ENCODE measurements around the gene GTF3C5.
"Not testable (repeated sequence)": the region's sequence is repeated elsewhere in the genome, so short reads cannot be mapped to it uniquely, and the experiment has no call there.

Gene GTF3C5

DNA sequence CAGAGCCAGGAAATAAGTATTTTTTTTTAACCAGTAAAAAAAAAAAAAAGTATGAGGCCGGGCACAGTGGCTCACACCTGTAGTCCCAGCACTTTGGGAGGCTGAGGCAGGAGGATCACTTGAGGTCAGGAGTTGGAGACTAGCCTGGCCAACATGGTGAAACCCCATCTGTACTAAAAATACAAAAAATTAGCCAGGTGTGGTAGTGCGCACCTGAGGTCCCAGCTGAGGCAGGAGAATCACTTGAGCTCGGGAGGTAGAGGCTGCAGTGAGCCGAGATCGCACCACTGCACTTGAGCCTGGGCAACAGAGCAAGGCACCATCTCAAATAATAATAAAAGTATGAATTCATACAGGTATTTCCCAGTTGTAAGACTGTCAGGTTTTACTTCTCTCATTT is 41.4 kb downstream of the GTF3C5 start:
- not testable (repeated sequence) for DNase-seq

DNA sequence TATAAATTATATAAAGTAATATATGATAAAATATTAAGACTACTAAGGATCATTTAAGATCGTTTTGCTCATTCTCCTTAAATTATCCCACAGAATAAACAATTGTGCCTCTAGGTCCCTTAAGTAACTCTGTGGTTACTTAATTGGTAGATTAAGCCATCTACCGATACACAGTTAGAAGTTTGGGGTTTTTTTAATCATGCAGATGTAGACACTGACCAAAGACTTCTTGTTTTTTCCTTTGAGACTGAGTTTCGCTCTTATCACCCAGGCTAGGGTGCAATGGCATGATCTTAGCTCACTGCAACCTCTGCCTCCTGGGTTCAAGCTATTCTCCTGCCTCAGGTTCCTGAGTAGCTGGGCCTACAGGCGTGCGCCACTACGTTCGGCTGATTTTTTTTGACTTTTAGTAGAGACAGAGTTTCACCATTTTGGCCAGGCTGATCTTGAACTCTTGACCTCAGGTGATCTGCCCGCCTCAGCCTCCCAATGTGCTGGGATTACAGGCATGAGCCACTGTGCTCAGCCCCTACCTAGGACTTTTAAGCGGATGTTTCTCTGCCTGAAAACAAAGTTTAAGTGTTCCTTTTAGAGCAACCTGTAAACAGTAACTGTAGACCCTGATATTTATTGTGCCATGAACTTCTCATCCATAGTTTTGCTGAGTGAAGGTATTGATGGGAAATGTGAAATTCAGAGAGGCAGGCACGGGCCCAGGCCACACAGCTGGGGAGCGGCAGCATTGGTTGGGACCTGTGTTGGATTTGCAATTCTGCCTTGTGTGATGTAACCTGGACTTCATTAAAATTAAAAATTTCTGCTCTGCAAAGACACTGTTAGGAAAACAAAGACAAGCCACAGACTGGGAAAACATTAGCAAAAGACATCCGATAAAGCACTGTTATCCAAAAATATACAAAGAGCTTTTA is 42.6 kb downstream of the GTF3C5 start:
- no peak for DNase-seq

DNA sequence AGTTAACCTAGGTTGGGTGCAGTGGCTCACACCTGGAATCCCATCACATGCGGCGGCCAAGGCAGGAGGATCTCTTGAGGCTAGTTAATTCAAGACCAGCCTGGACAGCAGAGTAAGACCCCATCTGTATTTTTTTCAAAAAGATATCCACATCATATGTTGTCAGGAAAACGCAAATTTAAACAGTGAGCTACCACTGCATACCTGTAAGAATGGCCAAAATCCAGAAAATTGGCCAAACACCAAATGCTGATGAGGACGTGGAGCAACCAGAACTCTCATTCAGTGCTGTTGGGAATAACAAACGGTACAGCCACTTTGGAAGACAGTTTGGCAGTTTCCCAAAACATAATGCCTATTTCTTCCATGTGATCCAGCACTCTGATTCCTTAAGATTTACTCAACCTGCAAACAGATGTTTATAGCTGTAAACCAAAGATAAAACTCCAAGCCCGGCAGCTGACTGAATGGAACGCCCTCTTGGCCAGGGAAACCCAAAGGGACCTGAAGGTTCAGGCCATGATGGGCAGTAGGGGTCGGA is 43.4 kb downstream of the GTF3C5 start:
- DNase-seq, result no peak

GRCh38 chr9:133075925-133076630 is 45.3 kb downstream of the GTF3C5 start:
- no peak for DNase-seq

- no peak for DNase-seq
Observed at GRCh38 chr9:133076691-133077090, 45.9 kb downstream of the GTF3C5 start.

- no peak for DNase-seq
Observed at GRCh38 chr9:133078486-133078885, 47.7 kb downstream of the GTF3C5 start.

GRCh38 chr9:133080161-133080560 is 49.4 kb downstream of the GTF3C5 start:
- DNase-seq, result no peak

- not testable (repeated sequence) for DNase-seq
Observed at GRCh38 chr9:133080786-133081779, 50.3 kb downstream of the GTF3C5 start.

GRCh38 chr9:133081957-133082644 is 51.3 kb downstream of the GTF3C5 start:
- not testable (repeated sequence) for DNase-seq

DNA sequence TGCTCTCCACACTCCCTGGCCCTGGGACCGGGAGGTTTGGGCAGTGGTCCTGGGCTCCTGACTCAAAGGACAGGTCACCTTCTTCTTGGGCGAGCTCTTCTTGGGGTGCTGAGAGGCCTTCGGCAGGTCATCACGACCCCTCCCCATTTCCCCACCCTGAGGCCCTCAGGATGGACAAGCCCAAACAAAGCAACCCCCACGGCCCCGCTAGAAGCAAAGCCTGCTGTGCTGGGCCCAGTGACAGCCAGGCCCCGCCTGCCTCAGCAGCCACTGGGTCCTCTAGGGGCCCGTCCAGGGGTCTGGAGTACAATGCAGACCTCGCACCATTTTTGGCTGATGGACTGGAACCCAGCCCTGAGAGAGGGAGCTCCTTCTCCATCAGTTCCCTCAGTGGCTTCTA is 52.9 kb downstream of the GTF3C5 start:
- DNase-seq, result not testable (repeated sequence)

DNA sequence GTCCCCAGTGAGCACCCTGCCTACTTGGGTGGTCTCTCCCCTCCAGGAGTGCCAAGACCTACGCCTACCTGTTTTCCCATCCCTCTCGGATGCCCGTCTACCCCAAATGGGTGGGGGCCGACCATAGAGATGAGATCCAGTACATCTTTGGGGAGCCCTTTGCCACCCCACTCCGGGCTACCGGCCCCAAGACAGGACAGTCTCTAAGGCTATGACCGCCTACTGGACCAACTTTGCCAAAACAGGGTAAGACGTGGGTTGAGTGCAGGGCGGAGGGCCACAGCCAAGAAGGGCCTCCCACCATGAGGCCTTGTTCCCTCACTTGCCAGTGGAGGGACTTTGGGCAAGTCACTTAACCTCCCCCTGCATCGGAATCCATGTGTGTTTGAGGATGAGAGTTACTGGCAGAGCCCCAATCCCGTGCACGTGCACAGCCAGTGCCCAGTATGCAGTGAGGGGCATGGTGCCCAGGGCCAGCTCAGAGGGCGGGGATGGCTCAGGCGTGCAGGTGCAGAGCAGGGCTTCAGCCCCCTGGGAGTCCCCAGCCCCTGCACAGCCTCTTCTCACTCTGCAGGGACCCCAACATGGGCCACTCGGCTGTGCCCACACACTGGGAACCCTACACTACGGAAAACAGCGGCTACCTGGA is 55.5 kb downstream of the GTF3C5 start:
- DNase-seq, result not testable (repeated sequence)

GRCh38 chr9:133086894-133087293 is 56.1 kb downstream of the GTF3C5 start:
- DNase-seq, result no peak

GRCh38 chr9:133087429-133088145 is 56.8 kb downstream of the GTF3C5 start:
- no peak for DNase-seq

DNA sequence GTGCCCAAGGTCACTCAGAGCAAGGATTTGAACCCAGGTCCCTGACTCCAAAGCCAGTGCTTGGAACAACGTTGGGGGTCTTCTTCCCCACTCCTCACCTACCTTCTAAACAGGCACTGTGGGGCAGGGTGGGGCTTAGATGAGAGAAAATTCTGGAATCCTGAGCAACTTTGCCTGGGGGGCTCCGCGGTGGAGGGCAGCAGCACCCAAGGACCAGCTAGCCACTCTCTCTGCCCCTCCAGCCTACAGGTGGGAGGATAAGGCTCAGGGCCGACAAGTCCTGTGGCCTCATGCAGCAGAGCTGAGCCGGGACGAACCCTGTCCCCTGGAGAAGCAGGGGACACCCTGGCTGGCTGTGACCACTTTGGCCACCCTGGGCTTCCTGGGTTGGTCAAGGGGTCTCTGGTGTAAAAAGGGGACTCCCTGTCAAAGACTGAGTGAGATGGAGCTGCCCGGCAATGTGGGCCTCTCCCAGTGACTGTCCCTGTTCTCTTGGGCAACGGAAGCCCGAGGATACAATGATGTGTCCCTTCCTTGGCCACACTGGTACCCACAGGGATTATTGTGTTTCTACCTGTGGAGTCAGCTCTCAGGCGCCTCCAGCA is 57.5 kb downstream of the GTF3C5 start:
- no peak for DNase-seq

DNA sequence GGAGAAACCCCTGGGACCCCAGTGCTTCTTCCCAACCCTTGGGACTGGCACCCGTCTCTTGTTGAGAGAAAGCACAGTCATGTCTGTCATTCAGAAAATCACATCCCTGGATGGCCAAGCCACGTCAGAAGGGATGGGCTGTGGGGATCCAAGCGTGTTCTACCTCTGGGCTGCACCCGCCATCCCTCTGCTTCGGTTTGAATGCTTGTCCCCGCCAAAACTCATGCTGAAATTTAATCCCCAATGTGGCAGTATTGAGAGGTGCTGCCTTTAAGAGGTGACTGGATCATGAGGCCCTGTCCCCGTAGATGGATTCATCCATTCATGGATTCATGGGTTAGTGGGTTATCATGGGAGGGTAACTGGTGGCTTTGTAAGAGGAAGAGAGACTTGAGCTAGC is 58.0 kb downstream of the GTF3C5 start:
- DNase-seq, result no peak

DNA sequence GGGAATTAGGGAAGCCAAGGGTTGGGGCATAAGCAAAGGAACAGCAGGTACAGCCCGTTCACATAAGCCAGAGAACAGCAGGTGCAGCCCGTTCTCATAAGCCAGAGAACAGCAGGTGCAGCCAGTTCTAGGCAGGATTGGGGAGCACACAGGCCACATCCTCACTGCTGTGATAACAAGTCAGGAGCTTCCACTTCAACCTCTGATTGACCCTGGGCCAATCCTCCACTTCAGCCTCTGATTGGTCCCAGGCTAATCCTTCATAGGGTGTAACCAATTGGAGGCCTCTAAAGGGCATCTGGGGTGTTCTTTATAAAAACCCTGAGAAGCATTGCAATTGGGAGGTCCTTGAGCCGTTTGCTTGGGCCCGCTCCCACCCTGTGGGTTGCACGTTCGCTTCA is 58.5 kb downstream of the GTF3C5 start:
- no peak for DNase-seq

DNA sequence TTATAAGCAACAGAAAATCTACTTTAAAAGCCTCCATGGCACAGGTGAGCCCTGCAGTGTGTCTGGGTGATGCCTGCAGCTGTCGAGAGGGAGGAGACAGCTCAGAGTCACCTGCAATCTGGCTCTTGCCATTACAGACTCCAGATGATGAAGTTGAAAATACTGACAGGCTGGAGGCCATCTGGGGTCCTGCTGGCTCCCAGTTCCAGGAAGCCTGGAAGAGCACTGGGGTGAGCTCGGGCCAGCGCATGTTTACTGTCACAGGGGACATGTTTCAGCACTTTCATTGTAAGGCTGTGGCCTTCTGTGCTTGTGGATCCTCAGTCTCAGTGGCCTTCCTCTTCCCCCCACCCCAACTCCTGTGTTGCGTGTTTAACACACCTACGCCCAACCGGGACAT is 59.4 kb downstream of the GTF3C5 start:
- DNase-seq, result no peak

DNA sequence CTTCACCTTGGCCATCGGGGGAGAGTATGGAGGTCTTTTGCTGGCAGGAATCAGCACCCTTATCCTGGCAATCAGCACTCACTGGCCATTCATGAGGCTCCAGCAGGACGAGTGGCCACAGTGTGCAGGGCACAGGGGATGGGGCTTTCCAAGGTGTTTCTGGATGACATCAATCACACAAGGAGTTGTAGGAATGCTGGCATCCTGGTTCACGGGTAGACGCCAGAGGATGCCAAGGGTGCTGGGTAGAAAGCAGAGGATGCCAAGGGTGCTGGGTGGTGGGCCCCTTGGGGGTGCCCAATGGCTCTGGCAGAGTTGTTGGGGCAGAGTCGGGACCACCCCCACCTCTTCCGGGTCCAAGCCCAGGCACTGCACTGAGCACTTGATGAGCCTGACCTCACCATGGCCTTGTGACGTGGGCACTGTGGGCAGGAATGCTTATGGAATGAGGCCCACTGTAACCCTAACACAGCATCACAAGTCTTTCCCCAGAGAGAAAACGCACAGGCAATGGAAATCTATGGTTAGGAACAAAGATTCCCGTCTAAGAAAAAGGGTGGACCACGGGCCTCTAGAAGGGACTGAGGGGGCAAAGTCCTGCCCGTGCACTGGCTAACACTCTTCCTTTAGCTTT is 60.1 kb downstream of the GTF3C5 start:
- DNase-seq, result no peak

DNA sequence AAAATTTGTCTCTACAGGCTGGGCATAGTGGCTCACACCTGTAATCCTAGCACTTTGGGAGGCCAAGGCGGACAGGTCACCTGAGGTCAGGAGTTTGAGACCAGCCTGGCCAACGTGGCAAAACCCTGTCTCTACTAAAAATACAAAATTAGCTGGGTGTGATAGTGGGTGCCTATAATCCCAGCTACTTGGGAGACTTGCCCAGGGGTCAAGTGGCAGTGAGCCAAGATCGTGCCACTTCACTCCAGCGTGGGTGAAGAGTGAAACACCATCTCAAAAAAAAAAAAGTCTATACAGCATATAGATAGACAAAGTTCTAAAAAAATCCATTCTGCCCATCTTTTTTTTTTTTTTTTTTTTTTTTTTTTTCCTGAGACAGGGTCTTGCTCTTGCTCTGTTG is 63.6 kb downstream of the GTF3C5 start:
- DNase-seq, result not testable (repeated sequence)

All from CD4-positive, alpha-beta T cell treated with Interleukin-10 for 1 hour (primary cell).